NCI-H187 (cell line): ENCODE measurements around the gene RAB11B.
A peak's percentile ranks its signal among the peaks of the same experiment; 100 is the strongest.
"Not testable (repeated sequence)": the region's sequence is repeated elsewhere in the genome, so short reads cannot be mapped to it uniquely, and the experiment has no call there.

Source experiments
- DNase-seq, 2 experiments: peaks; one replicate each; lab custom pipeline; 2025; lab: John Stamatoyannopoulos, UW

Gene RAB11B

GRCh38 chr19:8393871-8394250, 3.7 kb downstream of the RAB11B start:
- no peak for DNase-seq

GRCh38 chr19:8395621-8396082, 5.5 kb downstream of the RAB11B start:
- no peak for DNase-seq

GRCh38 chr19:8396185-8396562, 6.0 kb downstream of the RAB11B start:
- DNase-seq: no peak

- no peak for DNase-seq
These were observed 6.5 kb downstream of the RAB11B start for GRCh38 chr19:8396563-8397203.

GRCh38 chr19:8397271-8397670, 7.1 kb downstream of the RAB11B start:
- no peak for DNase-seq

GRCh38 chr19:8397746-8398310, 7.7 kb downstream of the RAB11B start:
- DNase-seq: no peak

GRCh38 chr19:8398311-8398771, 8.2 kb downstream of the RAB11B start:
- no peak for DNase-seq

- no peak for DNase-seq
These were observed 9.6 kb downstream of the RAB11B start for GRCh38 chr19:8399681-8400188.

- no peak for DNase-seq
These were observed 11.8 kb downstream of the RAB11B start for GRCh38 chr19:8401981-8402411.

- no peak for DNase-seq
These were observed 13.1 kb downstream of the RAB11B start for GRCh38 chr19:8403098-8403819.

GRCh38 chr19:8403820-8404109, 13.6 kb downstream of the RAB11B start:
- DNase-seq: no peak

- DNase-seq: no peak
These were observed 14.4 kb downstream of the RAB11B start for GRCh38 chr19:8404391-8405151.

GRCh38 chr19:8410718-8411117, 20.6 kb downstream of the RAB11B start:
- DNase-seq: not testable (repeated sequence)

GRCh38 chr19:8412783-8413628, 22.8 kb downstream of the RAB11B start, which contains the start of gene MARCHF2:
MARCHF2 (plus strand) TSS chr19:8413305; CDS start chr19:8421841, 8,536 bp downstream.
- DNase-seq: peak; percentile 64 to 88

GRCh38 chr19:8413629-8413995, 23.5 kb downstream of the RAB11B start:
- DNase-seq: no peak

- DNase-seq: no peak
These were observed 26.6 kb downstream of the RAB11B start for GRCh38 chr19:8416796-8417195.

- DNase-seq: no peak
These were observed 31.6 kb downstream of the RAB11B start for GRCh38 chr19:8421484-8422461.

GRCh38 chr19:8423817-8424223, 33.7 kb downstream of the RAB11B start:
- DNase-seq: no peak

GRCh38 chr19:8425331-8425730, 35.2 kb downstream of the RAB11B start:
- not testable (repeated sequence) for DNase-seq

GRCh38 chr19:8426283-8426682, 36.1 kb downstream of the RAB11B start:
- no peak for DNase-seq
